ENCODE measurements around the gene TMEFF2.

Gene TMEFF2

GRCh38 chr2:191915750-191916149, 279.0 kb downstream of the TMEFF2 start:
- CTCF ChIA-PET = no interaction called here
- no peak overlapping the region for H3K4me3 ChIP-seq (ENCODE audit: control insufficient read depth in 1 of 7, extremely low read depth in 1 of 7, insufficient read depth in 4 of 7, low read depth in 2 of 7, low read length in 6 of 7)
- H3K9me3 ChIP-seq (ENCODE audit: control extremely low read depth in 1 of 5, control insufficient read depth in 4 of 5, insufficient read depth in 2 of 5, low read depth in 1 of 5, low read length in 4 of 5) = no peaks in the 10 kb centered on the region
- H3K36me3 ChIP-seq (ENCODE audit: control insufficient read depth in 4 of 4, insufficient read depth in 4 of 4, low read length in 3 of 4) = no peaks in the 10 kb centered on the region
- DNase-seq = no peak
- POLR2A ChIA-PET = interaction anchor here (0.5 kb wide), 1 partner anchor 15 kb away, joined by 4 read pairs; no protein-coding TSS in a partner anchor
- H3K27me3 ChIP-seq (replicated peaks in 2 of 5; ENCODE audit: control insufficient read depth in 4 of 5, insufficient read depth in 5 of 5, low read length in 4 of 5) = no peaks in the 10 kb centered on the region
- peaks cover 0 to under 1% (median 0%) of the 10 kb centered on the region in 4 experiments for H3K4me1 ChIP-seq (ENCODE audit: control extremely low read depth in 1 of 4, control insufficient read depth in 4 of 4, insufficient read depth in 4 of 4, low read length in 3 of 4)
- 80% methylated on average over 1 of the region's 2 CpGs for WGBS (ENCODE audit: insufficient coverage)
- no peak overlapping the region for H3K27ac ChIP-seq (ENCODE audit: insufficient read depth in 1 of 2, low read depth in 1 of 2, low read length in 2 of 2, poor library complexity in 1 of 2, severe bottlenecking in 2 of 2)

- ChIA-PET POLR2A (no interaction called here), CTCF (no interaction called here)
These were observed 280.9 kb downstream of the TMEFF2 start for GRCh38 chr2:191913796-191914195.

DNA sequence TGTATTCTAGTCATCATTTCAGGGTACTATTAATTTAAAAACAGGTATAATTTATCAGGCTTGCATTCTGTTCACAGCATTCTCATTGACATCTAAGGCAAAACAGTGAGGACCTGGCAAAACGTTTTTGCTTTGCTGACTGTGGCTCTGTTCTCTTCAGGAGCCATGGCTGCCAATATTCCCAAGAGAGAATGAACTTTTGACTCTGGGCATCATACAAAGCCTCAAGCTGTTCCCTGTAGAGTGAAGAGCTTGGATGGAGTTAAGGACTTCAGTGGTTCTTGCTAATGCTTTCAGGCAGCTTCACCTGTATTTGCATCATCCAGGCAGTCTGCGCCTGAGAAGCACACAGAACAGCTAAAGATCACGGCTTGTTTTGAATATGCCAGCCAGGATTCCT, 282.0 kb downstream of the TMEFF2 start:
- H3K27me3 ChIP-seq (replicated peaks in 2 of 5; ENCODE audit: control insufficient read depth in 4 of 5, insufficient read depth in 5 of 5, low read length in 4 of 5) = no peaks in the 10 kb centered on the region
- WGBS (ENCODE audit: insufficient coverage) = 100% methylated on average over 2 of the region's 3 CpGs
- POLR2A ChIA-PET = no interaction called here
- DNase-seq = no peak
- H3K36me3 ChIP-seq (ENCODE audit: control insufficient read depth in 4 of 4, insufficient read depth in 4 of 4, low read length in 3 of 4) = no peaks in the 10 kb centered on the region
- H3K9me3 ChIP-seq (ENCODE audit: control extremely low read depth in 1 of 5, control insufficient read depth in 4 of 5, insufficient read depth in 2 of 5, low read depth in 1 of 5, low read length in 4 of 5) = no peaks in the 10 kb centered on the region
- no peak overlapping the region for H3K4me3 ChIP-seq (ENCODE audit: control insufficient read depth in 1 of 7, extremely low read depth in 1 of 7, insufficient read depth in 4 of 7, low read depth in 2 of 7, low read length in 6 of 7)
- CTCF ChIA-PET = interaction anchor here (0.6 to 1.0 kb wide), 2 partner anchors 13 to 1840 kb away, joined by 3 to 4 read pairs; no protein-coding TSS in a partner anchor
- no peak overlapping the region for H3K27ac ChIP-seq (ENCODE audit: insufficient read depth in 1 of 2, low read depth in 1 of 2, low read length in 2 of 2, poor library complexity in 1 of 2, severe bottlenecking in 2 of 2)
- peaks cover 0 to 13% (median 2%) of the 10 kb centered on the region in 4 experiments for H3K4me1 ChIP-seq (ENCODE audit: control extremely low read depth in 1 of 4, control insufficient read depth in 4 of 4, insufficient read depth in 4 of 4, low read length in 3 of 4)

More at GRCh38 chr2:191913796-191914195, 280.9 kb downstream of the TMEFF2 start:
- H3K4me3 ChIP-seq (ENCODE audit: control insufficient read depth in 1 of 7, extremely low read depth in 1 of 7, insufficient read depth in 4 of 7, low read depth in 2 of 7, low read length in 6 of 7) = no peak overlapping the region
- H3K36me3 ChIP-seq (ENCODE audit: control insufficient read depth in 4 of 4, insufficient read depth in 4 of 4, low read length in 3 of 4) = no peaks in the 10 kb centered on the region
- peaks cover 0 to 8% (median 0%) of the 10 kb centered on the region in 4 experiments for H3K4me1 ChIP-seq (ENCODE audit: control extremely low read depth in 1 of 4, control insufficient read depth in 4 of 4, insufficient read depth in 4 of 4, low read length in 3 of 4)
- no CpG with 5 or more reads among the region's 1 CpG for WGBS (ENCODE audit: insufficient coverage)
- H3K9me3 ChIP-seq (ENCODE audit: control extremely low read depth in 1 of 5, control insufficient read depth in 4 of 5, insufficient read depth in 2 of 5, low read depth in 1 of 5, low read length in 4 of 5) = no peaks in the 10 kb centered on the region
- no peak overlapping the region for H3K27ac ChIP-seq (ENCODE audit: insufficient read depth in 1 of 2, low read depth in 1 of 2, low read length in 2 of 2, poor library complexity in 1 of 2, severe bottlenecking in 2 of 2)
- DNase-seq = peak in 1 of 3 donors; percentile 30
- no peaks in the 10 kb centered on the region for H3K27me3 ChIP-seq (replicated peaks in 2 of 5; ENCODE audit: control insufficient read depth in 4 of 5, insufficient read depth in 5 of 5, low read length in 4 of 5)

- Histone ChIP-seq H3K9me3 (ENCODE audit: control extremely low read depth in 1 of 5, control insufficient read depth in 4 of 5, insufficient read depth in 2 of 5, low read depth in 1 of 5, low read length in 4 of 5) (no peaks in the 10 kb centered on the region), H3K4me3 (ENCODE audit: control insufficient read depth in 1 of 7, extremely low read depth in 1 of 7, insufficient read depth in 4 of 7, low read depth in 2 of 7, low read length in 6 of 7) (no peak overlapping the region), H3K27me3 (replicated peaks in 2 of 5; ENCODE audit: control insufficient read depth in 4 of 5, insufficient read depth in 5 of 5, low read length in 4 of 5) (no peaks in the 10 kb centered on the region), H3K4me1 (ENCODE audit: control extremely low read depth in 1 of 4, control insufficient read depth in 4 of 4, insufficient read depth in 4 of 4, low read length in 3 of 4) (peaks cover 0 to 15% (median 2%) of the 10 kb centered on the region in 4 experiments), H3K27ac (ENCODE audit: insufficient read depth in 1 of 2, low read depth in 1 of 2, low read length in 2 of 2, poor library complexity in 1 of 2, severe bottlenecking in 2 of 2) (no peak overlapping the region), H3K36me3 (ENCODE audit: control insufficient read depth in 4 of 4, insufficient read depth in 4 of 4, low read length in 3 of 4) (no peaks in the 10 kb centered on the region)
- peak; percentile 23 to 76 (median 66) for DNase-seq
- CTCF ChIA-PET = no interaction called here
- POLR2A ChIA-PET = no interaction called here
- WGBS (ENCODE audit: insufficient coverage) = 0% methylated on average over 1 of the region's 2 CpGs
These were observed 284.2 kb downstream of the TMEFF2 start for GRCh38 chr2:191910518-191910917.

DNA sequence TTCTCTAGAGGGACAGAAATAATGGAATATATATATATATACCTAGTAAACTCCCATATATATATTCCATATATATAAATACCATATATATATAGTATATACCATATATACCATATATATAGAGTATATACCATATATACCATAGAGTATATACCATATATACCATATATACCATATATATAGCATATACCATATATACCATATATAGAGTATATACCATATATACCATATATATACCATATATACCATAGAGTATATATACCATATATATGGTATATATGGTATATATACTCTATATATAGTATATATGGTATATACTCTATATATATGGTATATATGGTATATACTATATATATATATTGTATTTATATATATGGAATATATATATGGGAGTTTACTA, 285.9 kb downstream of the TMEFF2 start:
- Histone ChIP-seq H3K27me3 (replicated peaks in 2 of 5; ENCODE audit: control insufficient read depth in 4 of 5, insufficient read depth in 5 of 5, low read length in 4 of 5) (no peaks in the 10 kb centered on the region), H3K4me3 (ENCODE audit: control insufficient read depth in 1 of 7, extremely low read depth in 1 of 7, insufficient read depth in 4 of 7, low read depth in 2 of 7, low read length in 6 of 7) (no peak overlapping the region), H3K4me1 (ENCODE audit: control extremely low read depth in 1 of 4, control insufficient read depth in 4 of 4, insufficient read depth in 4 of 4, low read length in 3 of 4) (peaks cover 0 to 15% (median 2%) of the 10 kb centered on the region in 4 experiments), H3K36me3 (ENCODE audit: control insufficient read depth in 4 of 4, insufficient read depth in 4 of 4, low read length in 3 of 4) (no peaks in the 10 kb centered on the region), H3K9me3 (ENCODE audit: control extremely low read depth in 1 of 5, control insufficient read depth in 4 of 5, insufficient read depth in 2 of 5, low read depth in 1 of 5, low read length in 4 of 5) (no peaks in the 10 kb centered on the region), H3K27ac (ENCODE audit: insufficient read depth in 1 of 2, low read depth in 1 of 2, low read length in 2 of 2, poor library complexity in 1 of 2, severe bottlenecking in 2 of 2) (no peak overlapping the region)
- no peak for DNase-seq
- CTCF ChIA-PET = no interaction called here
- POLR2A ChIA-PET = no interaction called here

DNA sequence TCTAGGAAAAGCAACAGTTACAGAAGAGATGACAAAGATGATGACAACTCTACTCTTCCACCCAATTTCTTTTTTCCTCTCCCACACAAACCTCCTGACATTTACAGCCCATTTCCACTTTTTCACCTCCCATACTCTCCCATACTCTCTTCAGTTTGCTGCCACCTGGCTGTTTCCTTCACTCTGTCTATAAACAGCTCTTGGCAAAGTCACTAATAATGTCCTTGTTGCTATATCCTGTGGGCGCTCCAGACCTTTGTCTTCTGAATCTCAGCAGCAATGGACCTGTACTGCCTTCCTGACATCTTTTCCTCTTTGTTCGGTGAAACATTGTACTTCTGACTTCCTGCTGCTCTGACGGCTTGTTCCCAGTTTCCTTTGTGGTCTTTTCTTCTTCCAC, 287.2 kb downstream of the TMEFF2 start:
- Histone ChIP-seq H3K9me3 (ENCODE audit: control extremely low read depth in 1 of 5, control insufficient read depth in 4 of 5, insufficient read depth in 2 of 5, low read depth in 1 of 5, low read length in 4 of 5) (peaks cover 0 to 3% (median 0%) of the 10 kb centered on the region in 5 experiments), H3K27ac (ENCODE audit: insufficient read depth in 1 of 2, low read depth in 1 of 2, low read length in 2 of 2, poor library complexity in 1 of 2, severe bottlenecking in 2 of 2) (no peak overlapping the region), H3K4me1 (ENCODE audit: control extremely low read depth in 1 of 4, control insufficient read depth in 4 of 4, insufficient read depth in 4 of 4, low read length in 3 of 4) (peaks cover 0 to 15% (median 2%) of the 10 kb centered on the region in 4 experiments), H3K27me3 (replicated peaks in 2 of 5; ENCODE audit: control insufficient read depth in 4 of 5, insufficient read depth in 5 of 5, low read length in 4 of 5) (no peaks in the 10 kb centered on the region), H3K4me3 (ENCODE audit: control insufficient read depth in 1 of 7, extremely low read depth in 1 of 7, insufficient read depth in 4 of 7, low read depth in 2 of 7, low read length in 6 of 7) (no peak overlapping the region), H3K36me3 (ENCODE audit: control insufficient read depth in 4 of 4, insufficient read depth in 4 of 4, low read length in 3 of 4) (no peaks in the 10 kb centered on the region)
- DNase-seq = no peak
- ChIA-PET CTCF (interaction anchor here (1.2 kb wide), 1 partner anchor 61 kb away, joined by 5 read pairs; the partner anchor contains the start of gene CAVIN2), POLR2A (no interaction called here)
- WGBS (ENCODE audit: insufficient coverage) = 48% methylated on average over 3 of the region's 3 CpGs

GRCh38 chr2:191907091-191907490, 287.6 kb downstream of the TMEFF2 start:
- POLR2A ChIA-PET = no interaction called here
- no peak overlapping the region for H3K27ac ChIP-seq (ENCODE audit: insufficient read depth in 1 of 2, low read depth in 1 of 2, low read length in 2 of 2, poor library complexity in 1 of 2, severe bottlenecking in 2 of 2)
- no peaks in the 10 kb centered on the region for H3K36me3 ChIP-seq (ENCODE audit: control insufficient read depth in 4 of 4, insufficient read depth in 4 of 4, low read length in 3 of 4)
- peaks cover 0 to 15% (median 2%) of the 10 kb centered on the region in 4 experiments for H3K4me1 ChIP-seq (ENCODE audit: control extremely low read depth in 1 of 4, control insufficient read depth in 4 of 4, insufficient read depth in 4 of 4, low read length in 3 of 4)
- no peak for DNase-seq
- H3K4me3 ChIP-seq (ENCODE audit: control insufficient read depth in 1 of 7, extremely low read depth in 1 of 7, insufficient read depth in 4 of 7, low read depth in 2 of 7, low read length in 6 of 7) = no peak overlapping the region
- peaks cover 0 to 4% (median 0%) of the 10 kb centered on the region in 5 experiments for H3K9me3 ChIP-seq (ENCODE audit: control extremely low read depth in 1 of 5, control insufficient read depth in 4 of 5, insufficient read depth in 2 of 5, low read depth in 1 of 5, low read length in 4 of 5)
- CTCF ChIA-PET = interaction anchor here (1.2 kb wide), 1 partner anchor 61 kb away, joined by 5 read pairs; the partner anchor contains the start of gene CAVIN2
- H3K27me3 ChIP-seq (replicated peaks in 2 of 5; ENCODE audit: control insufficient read depth in 4 of 5, insufficient read depth in 5 of 5, low read length in 4 of 5) = no peaks in the 10 kb centered on the region

Measured in common myeloid progenitor, CD34-positive (primary cell).